Keratinocyte (primary cell): ENCODE measurements around the gene SEMA3F.

Experiments
- EZH2 ChIP-seq: IDR thresholded peaks from one replicate; pipeline ENCODE4 v1.6.1; 2012; ENCODE audit warnings: inconsistent platforms, mild to moderate bottlenecking, low read length, moderate library complexity
- TF ChIP-seq, protein P1 (sequence below), 3 experiments: IDR thresholded peaks in 1 of 3; conservative IDR thresholded peaks in 1 of 3; optimal IDR thresholded peaks in 1 of 3; 2 replicates in 2 of 3; 3 replicates in 1 of 3; pipeline versions ENCODE3 to v1.5.1; 2011; ENCODE audit warnings: low read length in 3 of 3, mild to moderate bottlenecking in 3 of 3, moderate library complexity in 2 of 3, control low read depth in 1 of 3, inconsistent platforms in 1 of 3; ENCODE audit not compliant: insufficient read depth in 2 of 3; ENCODE audit errors: extremely low read depth in 1 of 3

DNA sequence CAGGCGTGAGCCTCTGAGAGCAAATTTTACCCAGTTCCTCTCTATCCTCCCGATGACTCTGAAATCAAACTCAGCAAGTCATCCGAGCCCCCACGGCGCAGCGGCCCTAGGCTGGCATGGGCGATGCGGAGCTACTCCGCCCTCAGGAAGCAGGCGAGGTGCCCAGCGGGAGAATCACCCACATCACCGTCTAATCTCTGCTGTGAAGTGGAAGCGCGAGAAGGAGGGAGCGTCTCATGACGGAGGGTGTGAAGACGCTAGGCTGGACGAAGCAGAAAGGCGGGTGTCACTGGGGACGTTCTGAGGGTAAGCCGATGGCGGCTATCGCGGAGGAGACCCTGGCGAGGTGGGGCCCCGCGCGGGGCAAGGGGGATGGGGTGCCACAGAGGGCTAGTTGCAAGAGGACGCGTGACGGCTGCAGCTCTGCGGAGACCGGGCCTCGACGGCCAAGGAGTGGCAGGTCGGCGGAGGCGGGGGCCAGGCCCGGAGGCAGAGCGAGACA lies 71.8 kb downstream of the SEMA3F start:
- TF ChIP-seq, protein P1, sequence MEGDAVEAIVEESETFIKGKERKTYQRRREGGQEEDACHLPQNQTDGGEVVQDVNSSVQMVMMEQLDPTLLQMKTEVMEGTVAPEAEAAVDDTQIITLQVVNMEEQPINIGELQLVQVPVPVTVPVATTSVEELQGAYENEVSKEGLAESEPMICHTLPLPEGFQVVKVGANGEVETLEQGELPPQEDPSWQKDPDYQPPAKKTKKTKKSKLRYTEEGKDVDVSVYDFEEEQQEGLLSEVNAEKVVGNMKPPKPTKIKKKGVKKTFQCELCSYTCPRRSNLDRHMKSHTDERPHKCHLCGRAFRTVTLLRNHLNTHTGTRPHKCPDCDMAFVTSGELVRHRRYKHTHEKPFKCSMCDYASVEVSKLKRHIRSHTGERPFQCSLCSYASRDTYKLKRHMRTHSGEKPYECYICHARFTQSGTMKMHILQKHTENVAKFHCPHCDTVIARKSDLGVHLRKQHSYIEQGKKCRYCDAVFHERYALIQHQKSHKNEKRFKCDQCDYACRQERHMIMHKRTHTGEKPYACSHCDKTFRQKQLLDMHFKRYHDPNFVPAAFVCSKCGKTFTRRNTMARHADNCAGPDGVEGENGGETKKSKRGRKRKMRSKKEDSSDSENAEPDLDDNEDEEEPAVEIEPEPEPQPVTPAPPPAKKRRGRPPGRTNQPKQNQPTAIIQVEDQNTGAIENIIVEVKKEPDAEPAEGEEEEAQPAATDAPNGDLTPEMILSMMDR (optimal IDR thresholded peaks at IDR 0.05 in 1 of 3, IDR thresholded peaks at IDR 0.05 in 1 of 3, conservative IDR thresholded peaks at IDR 0.05 in 1 of 3; ENCODE audit: extremely low read depth in 1 of 3, insufficient read depth in 2 of 3, low read length in 3 of 3) = no peak
- TF ChIP-seq EZH2 = no peak
